ENCODE measurements around the gene C22orf23. TPM values are rescaled to one million over a fixed set of nuclear protein-coding genes. Genes with fewer than 3 reads are reported as not detected.

The C22orf23 gene
- total RNA-seq, 1 experiment from 2014 or later = 0.47 TPM

GRCh38 chr22:37943825-37944198 is 9.6 kb downstream of the C22orf23 start (continued):
- no peak for TF ChIP-seq CTCF (IDR thresholded peaks at IDR 0.05 in 2 of 3, conservative IDR thresholded peaks at IDR 0.05 in 1 of 3; ENCODE audit: borderline replicate concordance in 1 of 3, insufficient read depth in 1 of 3, low read depth in 2 of 3, low read length in 2 of 3)
- TF ChIP-seq ZNF274 (IDR thresholded peaks at IDR 0.05; ENCODE audit: low read depth, low read length) = no peak
- TF ChIP-seq FOSL1 (IDR thresholded peaks at IDR 0.05; ENCODE audit: low read depth) = no peak
- no peak for TF ChIP-seq SRF (IDR thresholded peaks at IDR 0.05; ENCODE audit: low read depth)
- no peak for TF ChIP-seq RAD21 (IDR thresholded peaks at IDR 0.05; ENCODE audit: low read depth)
- no peak for TF ChIP-seq SIN3A (IDR thresholded peaks at IDR 0.05; ENCODE audit: low read depth)
- TF ChIP-seq YY1 (IDR thresholded peaks at IDR 0.05; ENCODE audit: extremely low read depth, insufficient replicate concordance, low read depth, low read length) = no peak
- TF ChIP-seq ZBTB33 (IDR thresholded peaks at IDR 0.05; ENCODE audit: extremely low read depth, insufficient replicate concordance, low read length) = no peak
- no peak for TF ChIP-seq JUND (IDR thresholded peaks at IDR 0.05)
- TF ChIP-seq ZFX (IDR thresholded peaks at IDR 0.05) = no peak
- no peak for TF ChIP-seq EGR1 (IDR thresholded peaks at IDR 0.05; ENCODE audit: low read depth)
- no peak; the same call in 1 of the 2 replicates for TF ChIP-seq POLR2AphosphoS5 (IDR thresholded peaks at IDR 0.05; ENCODE audit: low read depth, low read length)
- TF ChIP-seq MAX (IDR thresholded peaks at IDR 0.05) = no peak
